Activated CD8-positive, alpha-beta memory T cell treated with anti-CD3 and anti-CD28 coated beads for 4 hours (primary cell): Measurements from ENCODE around the gene DHFR.
"Not testable (repeated sequence)": the region's sequence is repeated elsewhere in the genome, so short reads cannot be mapped to it uniquely, and the experiment has no call there.

Source experiments
- DNase-seq, 2 donors: peaks; one replicate each; pipeline ENCODE4 v3.0.0-alpha.2; 2020; ENCODE audit warnings: low read depth in 2 of 2

DHFR gene

GRCh38 chr5:80654391-80655230, at the start of gene DHFR, which contains the start of gene MSH3:
Gene DHFR, minus strand, starts transcription at chr5:80654983. Its CDS starts 494 bp downstream, at chr5:80654489.
Gene MSH3, plus strand, starts transcription at chr5:80654652. Its CDS starts 76 bp downstream, at chr5:80654728.
- peak; percentile 72 to 80 for DNase-seq

DNA sequence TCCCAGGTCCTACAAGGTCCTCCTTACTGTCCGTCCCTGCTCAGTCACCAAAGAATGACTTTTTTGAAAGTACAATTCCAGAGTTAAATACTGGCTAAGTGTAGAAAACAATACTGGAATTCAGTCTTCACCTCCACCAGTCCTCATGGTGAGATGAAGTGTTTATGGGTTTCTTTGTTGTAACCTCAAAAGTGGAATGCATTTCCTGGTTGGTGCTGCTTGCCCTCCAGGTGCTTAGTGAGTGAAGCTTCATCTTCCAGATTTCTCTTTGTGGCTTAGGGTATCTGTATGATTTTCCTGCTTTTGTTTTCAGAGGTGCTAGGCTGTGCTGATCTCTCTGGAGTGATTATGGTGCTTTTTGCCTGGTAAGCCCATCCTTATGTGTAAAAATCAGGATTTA, 49.4 kb upstream of the DHFR start:
- DNase-seq: no peak

DNA sequence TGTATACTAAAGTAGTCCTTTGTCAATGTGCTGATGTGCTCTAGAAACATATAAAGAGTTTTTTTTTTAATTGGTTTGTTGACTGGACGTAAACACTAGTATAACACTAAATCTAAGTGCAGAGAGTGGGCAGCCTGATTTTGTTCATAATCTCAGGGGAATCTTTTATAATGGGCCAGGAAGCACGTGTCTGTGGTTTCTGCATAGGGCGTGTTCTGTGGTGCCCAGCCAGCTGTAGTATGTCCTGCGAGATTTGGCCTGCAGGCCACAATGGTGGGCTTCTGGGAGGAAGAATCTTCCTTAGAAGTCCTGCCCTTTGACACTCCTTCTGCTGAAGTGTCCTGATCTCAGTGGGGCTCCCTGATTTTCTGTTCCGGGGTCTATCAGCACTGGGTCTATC, 49.0 kb upstream of the DHFR start:
- no peak for DNase-seq

GRCh38 chr5:80703291-80703690, 48.5 kb upstream of the DHFR start:
- DNase-seq: no peak

DNA sequence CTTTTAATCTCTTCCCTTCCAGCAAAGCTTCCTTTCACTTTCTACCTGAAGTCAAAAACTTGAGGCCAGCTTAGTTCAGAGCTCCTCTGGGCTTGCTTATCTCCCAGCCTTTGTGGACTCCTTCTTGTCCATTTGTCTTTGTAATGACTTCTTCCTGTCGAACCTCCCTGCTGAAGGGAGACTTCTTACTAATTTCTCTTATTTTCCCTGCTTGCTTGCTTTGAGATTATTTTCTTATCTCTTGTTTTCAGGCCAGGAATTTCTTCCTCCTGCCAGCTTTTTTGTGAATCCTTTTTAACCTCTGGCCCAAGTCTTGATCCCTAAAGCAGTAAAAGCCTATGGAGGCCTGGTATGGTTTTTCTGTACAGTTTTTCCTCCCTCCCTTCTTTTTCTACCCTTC, 46.8 kb upstream of the DHFR start:
- DNase-seq: no peak

DNA sequence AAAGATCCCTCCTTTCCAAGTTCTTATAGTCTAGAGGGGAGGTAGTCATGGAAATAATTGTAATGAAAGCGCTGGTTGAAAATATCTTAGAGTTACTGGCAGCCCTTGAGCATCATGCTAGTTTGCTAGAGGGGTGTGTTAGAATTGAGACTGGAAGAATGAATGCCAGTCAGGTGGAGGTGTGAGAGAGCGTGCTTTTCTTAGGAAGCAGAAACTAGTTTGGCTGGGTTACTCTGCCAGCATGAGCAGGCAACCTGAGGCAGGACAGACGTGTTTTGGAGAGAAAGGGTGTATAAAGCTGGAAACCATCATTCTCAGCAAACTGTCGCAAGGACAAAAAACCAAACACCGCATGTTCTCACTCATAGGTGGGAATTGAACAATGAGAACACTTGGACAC, 43.6 kb upstream of the DHFR start:
- no peak for DNase-seq

DNA sequence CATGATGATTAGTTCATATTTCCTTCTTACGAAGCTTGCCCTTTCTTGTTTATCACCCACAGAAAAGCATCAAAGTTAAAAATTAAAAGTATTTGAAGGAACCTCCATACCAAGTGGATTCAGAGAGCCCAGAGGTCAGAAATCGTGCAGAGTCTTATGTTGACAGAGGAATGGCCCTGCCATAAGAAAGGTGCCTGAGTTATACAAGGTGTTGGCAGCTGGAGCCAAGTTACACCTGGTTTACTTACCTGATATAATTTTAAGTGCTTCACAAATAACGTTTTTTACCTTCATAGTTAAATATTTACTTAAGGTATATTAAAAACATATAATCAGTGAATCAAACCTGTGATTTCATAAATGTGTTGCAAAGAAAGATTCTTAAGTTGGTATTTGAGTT, 42.3 kb upstream of the DHFR start:
- DNase-seq: no peak

- DNase-seq: no peak
Measured at GRCh38 chr5:80696450-80696849, 41.7 kb upstream of the DHFR start.

GRCh38 chr5:80695666-80696065, 40.9 kb upstream of the DHFR start:
- no peak for DNase-seq

DNA sequence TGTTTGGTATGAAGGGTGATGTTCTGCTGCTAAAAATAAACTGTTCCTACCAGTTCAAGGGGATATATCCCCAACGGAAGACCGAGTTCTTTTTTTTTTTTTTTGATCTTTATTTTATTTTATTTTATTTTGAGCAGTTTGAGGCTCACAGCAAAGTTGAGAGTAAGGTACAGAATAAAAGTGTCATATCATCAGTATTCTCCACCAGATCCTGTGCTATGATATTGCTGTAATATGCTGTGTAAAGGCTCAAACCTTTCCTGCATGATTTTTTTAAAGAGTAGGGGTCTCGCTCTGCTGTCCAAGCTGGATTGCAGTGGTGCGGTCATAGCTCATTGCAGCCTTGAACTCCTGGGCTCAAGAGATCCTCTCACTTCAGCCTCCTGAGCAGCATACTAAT, 34.8 kb upstream of the DHFR start:
- DNase-seq: no peak

DNA sequence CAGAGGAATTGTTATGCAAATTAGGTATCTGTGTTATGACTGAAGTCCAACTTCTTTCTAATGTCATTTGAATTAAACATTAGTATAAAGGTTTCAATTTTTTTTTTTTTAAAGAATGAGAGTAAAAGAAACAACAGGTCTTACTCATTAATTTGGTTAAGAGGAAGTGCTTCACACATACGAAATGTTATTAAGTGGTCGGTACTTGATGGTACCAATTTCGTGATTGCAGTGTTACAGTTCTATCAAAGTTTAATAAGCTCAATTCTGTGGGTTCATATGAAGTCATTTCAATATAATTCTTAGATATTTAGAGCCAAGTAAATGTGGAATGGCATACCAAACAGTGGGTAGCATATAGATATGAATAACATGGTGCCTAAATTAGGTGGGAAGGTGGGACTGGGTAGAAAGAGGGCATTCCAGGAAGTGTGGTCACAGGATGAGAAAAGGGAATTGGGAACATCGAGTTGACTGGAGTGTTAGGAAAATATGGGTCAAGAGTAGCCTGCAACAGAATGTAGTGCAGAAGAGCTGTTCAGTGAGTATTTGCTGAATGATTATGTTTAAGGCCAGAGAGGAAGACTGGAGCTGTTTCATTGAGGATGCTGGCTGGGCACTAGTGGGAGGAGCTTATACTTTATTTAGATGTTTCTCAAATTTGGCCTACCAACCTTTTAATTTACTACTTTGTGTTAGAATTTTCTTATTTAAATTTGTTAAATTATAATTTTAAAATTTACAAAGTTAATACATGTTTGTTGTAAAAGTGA, 34.1 kb upstream of the DHFR start:
- DNase-seq: no peak

GRCh38 chr5:80686757-80687156, 32.0 kb upstream of the DHFR start:
- DNase-seq: no peak

DNA sequence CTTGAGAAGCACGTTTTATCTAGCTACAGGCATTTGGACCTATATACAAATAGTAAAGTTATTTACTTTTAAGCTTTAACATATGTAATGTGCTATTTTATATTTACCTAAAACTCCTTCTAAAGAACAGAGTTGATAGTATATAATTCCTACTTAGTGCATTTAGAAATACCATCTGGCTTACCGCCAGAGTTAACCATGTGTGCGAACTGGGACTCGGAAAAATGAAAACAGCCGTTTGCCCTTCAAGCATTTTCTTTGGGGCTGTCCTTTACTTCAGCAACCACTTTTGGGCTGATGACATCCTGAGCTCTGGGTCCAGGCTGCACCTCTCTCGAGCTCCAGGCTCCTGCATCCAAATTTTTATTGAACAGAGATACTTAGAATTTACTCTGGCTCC, 21.9 kb upstream of the DHFR start:
- no peak for DNase-seq

DNA sequence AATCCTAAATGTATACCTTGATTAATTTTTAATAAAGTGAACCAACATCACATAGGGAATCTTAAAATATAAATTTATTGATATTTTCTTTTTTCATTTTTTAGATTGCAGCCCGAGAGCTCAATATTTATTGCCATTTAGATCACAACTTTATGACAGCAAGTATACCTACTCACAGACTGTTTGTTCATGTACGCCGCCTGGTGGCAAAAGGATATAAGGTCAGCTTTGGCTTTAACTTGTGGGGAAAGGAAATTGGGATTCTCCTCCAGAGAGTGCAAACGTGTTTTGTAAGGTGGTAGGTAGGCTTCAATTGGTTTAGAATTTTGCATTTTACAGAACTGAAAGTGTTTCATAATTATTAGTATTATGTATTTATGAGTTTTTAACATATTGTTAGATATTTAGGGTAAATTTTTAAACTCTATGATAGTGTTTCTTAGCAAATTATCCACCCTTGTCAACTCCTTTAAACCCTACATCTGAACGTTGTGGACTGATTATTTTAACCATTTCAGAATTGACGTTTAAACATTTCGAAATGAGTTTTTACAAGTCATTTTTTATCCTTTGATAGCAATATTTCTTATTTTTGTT, 17.5 kb upstream of the DHFR start:
- peak; percentile 16 to 25 for DNase-seq

- no peak for DNase-seq
Measured at GRCh38 chr5:80668016-80668969, 13.5 kb upstream of the DHFR start.

GRCh38 chr5:80667384-80667783, 12.6 kb upstream of the DHFR start:
- DNase-seq: no peak

DNA sequence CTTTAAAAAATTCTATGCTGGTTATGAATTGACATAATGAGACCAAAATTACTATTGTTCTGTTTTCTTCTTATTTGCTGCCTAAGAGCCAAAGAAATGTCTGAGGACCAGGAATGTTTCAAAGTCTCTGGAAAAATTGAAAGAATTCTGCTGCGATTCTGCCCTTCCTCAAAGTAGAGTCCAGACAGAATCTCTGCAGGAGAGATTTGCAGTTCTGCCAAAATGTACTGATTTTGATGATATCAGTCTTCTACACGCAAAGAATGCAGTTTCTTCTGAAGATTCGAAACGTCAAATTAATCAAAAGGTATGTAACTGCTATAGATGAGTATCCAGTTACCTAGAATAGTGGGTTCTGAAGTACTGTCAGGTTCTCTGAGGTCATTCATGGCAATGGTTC, 10.3 kb upstream of the DHFR start:
- DNase-seq: no peak

DNA sequence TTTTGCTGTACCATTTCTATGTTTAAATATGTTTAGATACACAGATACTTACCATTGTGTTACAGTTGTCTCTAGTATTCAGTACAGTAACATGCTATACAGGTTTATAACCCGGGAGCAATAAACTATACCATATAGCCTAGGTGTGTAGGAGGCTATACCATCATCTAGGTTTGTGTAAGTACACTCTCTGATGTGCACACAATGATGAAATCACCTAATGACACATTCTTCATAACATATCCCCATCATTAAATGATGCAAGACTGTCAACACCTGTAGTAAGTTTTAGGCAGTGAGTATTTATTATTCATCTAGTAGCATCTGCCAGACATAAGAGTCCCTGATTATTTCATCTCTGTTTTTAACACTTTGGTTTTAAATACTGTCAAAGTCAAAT, 7.3 kb upstream of the DHFR start:
- no peak for DNase-seq

DNA sequence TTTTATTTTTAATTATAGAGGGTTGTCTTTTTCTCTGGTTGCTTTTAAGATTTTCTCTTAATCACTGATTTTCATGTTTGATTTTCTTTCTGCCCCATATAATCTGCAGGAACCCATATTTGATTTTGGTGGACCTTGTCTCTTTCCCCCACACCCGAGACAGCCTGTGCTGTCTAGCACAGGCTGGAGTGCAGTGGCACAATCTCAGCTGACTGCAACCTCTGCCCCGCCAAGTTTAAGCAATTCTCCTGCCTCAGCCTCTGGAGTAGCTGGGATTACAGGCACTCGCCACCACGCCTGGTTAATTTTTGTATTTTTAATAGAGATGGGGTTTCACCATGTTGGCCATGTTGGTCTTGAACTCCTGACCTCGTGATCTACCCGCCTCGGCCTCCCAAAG, 5.9 kb upstream of the DHFR start:
- not testable (repeated sequence) for DNase-seq

DNA sequence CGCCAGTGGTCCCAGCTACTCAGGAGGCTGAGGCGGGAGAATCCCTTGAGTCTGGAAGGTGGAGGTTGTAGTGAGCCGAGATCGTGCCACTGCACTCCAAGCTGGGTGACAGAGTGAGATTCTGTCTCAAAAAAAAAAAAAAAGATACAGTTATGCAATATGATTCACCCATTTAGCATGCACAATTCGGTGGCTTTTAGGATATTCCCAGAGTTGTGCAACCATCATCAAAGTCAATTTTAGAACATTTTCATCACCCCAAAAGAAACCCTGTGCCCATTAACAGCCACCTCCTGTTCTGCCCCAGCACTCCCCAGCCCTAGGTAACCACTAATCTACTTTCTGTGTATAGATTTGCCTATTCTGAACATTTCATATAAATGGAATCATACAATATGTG, 4.3 kb upstream of the DHFR start:
- no peak for DNase-seq

GRCh38 chr5:80656425-80656824, 1.6 kb upstream of the DHFR start:
- no peak for DNase-seq
